Endothelial cell of umbilical vein (primary cell): ENCODE results near the gene PARVA. TPM values are rescaled to one million over a fixed set of nuclear protein-coding genes. Genes with fewer than 3 reads are reported as not detected.

Experiments
- BruUV-seq: library from RNA; stranded (reverse); fragments of 400-500 nt; replicated peaks from 2 replicates; lab custom pipeline; 2021; lab: Mats Ljungman, UMichigan
- CTCF ChIA-PET: fragments of 300-600, 350-600 bp; sonication (Branson Sonifier 250); formaldehyde crosslinking; loops from one replicate; lab custom pipeline; 2021; ENCODE audit warnings: antibody characterized with exemption, inconsistent platforms; lab: Charles Lee
- POLR2A ChIA-PET: fragments of 300-600, 350-600 bp; sonication (Branson Sonifier 250); formaldehyde crosslinking; loops from one replicate; lab custom pipeline; 2021; ENCODE audit warnings: antibody characterized with exemption, inconsistent platforms; lab: Charles Lee
- DNase-seq: peaks from one replicate; pipeline ENCODE4 v3.0.0-alpha.2; 2011; ENCODE audit warnings: low read depth, low spot score
- FAIRE-seq: peaks from 2 replicates; lab custom pipeline; 2011; peaks lifted over from hg19 to GRCh38; lab: Jason Lieb, UNC
- H2AFZ ChIP-seq: 2 replicates; pipeline ENCODE4 v1.6.0; 2012; ENCODE audit warnings: low read depth, low read length, control low read depth, inconsistent platforms
- H3K27ac ChIP-seq: 2 replicates; pipeline ENCODE4 v1.5.1; 2011; ENCODE audit warnings: low read depth, mild to moderate bottlenecking, control low read depth, low read length, moderate library complexity; ENCODE audit not compliant: insufficient read depth
- H3K27me3 ChIP-seq, 2 experiments: 2 replicates each; pipeline versions ENCODE4 v1.6.0 to v1.6.1; 2011; ENCODE audit warnings: low read length in 2 of 2, mixed read lengths in 1 of 2; ENCODE audit not compliant: control insufficient read depth in 2 of 2, insufficient read depth in 2 of 2
- H3K36me3 ChIP-seq, 2 experiments: 2 replicates in 1 of 2; 3 replicates in 1 of 2; pipeline ENCODE4 v1.5.1; 2011; ENCODE audit warnings: low read length in 2 of 2, mild to moderate bottlenecking in 1 of 2, moderate library complexity in 1 of 2; ENCODE audit not compliant: control insufficient read depth in 2 of 2, insufficient read depth in 2 of 2; ENCODE audit errors: extremely low read depth in 1 of 2
- H3K4me1 ChIP-seq: 3 replicates; pipeline ENCODE4 v1.5.1; 2011; ENCODE audit warnings: mild to moderate bottlenecking, low read length; ENCODE audit not compliant: control insufficient read depth, insufficient read depth; ENCODE audit errors: extremely low read depth
- H3K4me2 ChIP-seq: 2 replicates; pipeline ENCODE4 v1.6.1; 2011; ENCODE audit warnings: low read length, control low read depth, mixed read lengths; ENCODE audit not compliant: insufficient read depth
- H3K4me3 ChIP-seq, 3 experiments: fragments of 200-600 bp in 1 of 3; sonication (generic), shearing (Covaris generic) in 1 of 3; replicated peaks in 1 of 3; 2 replicates each; pipeline ENCODE4 v1.5.1; 2011 to 2016; ENCODE audit warnings: control low read depth in 3 of 3, low read length in 3 of 3, mild to moderate bottlenecking in 2 of 3, inconsistent platforms in 1 of 3, low read depth in 1 of 3, moderate library complexity in 1 of 3; ENCODE audit not compliant: insufficient read depth in 1 of 3
- H3K79me2 ChIP-seq: 2 replicates; pipeline ENCODE4 v1.6.0; 2012; ENCODE audit warnings: low read length, inconsistent platforms; ENCODE audit not compliant: control insufficient read depth, insufficient read depth
- H3K9ac ChIP-seq: replicated peaks from 2 replicates; pipeline ENCODE3; 2011; ENCODE audit warnings: low read length, control low read depth; ENCODE audit not compliant: insufficient read depth; ENCODE audit errors: extremely low read depth
- H3K9me1 ChIP-seq: replicated peaks from 3 replicates; pipeline ENCODE4 v1.6.0; 2011; ENCODE audit warnings: mild to moderate bottlenecking, low read length; ENCODE audit not compliant: control insufficient read depth, insufficient read depth; ENCODE audit errors: extremely low read depth
- H3K9me3 ChIP-seq: replicated peaks from 2 replicates; pipeline ENCODE4 v1.5.1; 2012; ENCODE audit warnings: low read length, inconsistent platforms; ENCODE audit not compliant: control insufficient read depth, insufficient read depth
- H4K20me1 ChIP-seq: replicated peaks from 2 replicates; pipeline ENCODE3; 2011; ENCODE audit warnings: mild to moderate bottlenecking, low read length; ENCODE audit not compliant: control insufficient read depth, insufficient read depth; ENCODE audit errors: extremely low read depth
- EZH2 ChIP-seq: IDR thresholded peaks from 2 replicates; pipeline ENCODE4 v1.6.1; 2012; ENCODE audit warnings: borderline replicate concordance, low read depth, mild to moderate bottlenecking, moderate library complexity, low read length, inconsistent platforms; ENCODE audit not compliant: severe bottlenecking
- FOS ChIP-seq: IDR thresholded peaks from 2 replicates; pipeline ENCODE4 v1.6.1; 2011; ENCODE audit warnings: mild to moderate bottlenecking, low read length, moderate library complexity, borderline replicate concordance; ENCODE audit not compliant: insufficient read depth
- GATA2 ChIP-seq: IDR thresholded peaks from 2 replicates; pipeline ENCODE4 v1.7.0; 2011; ENCODE audit warnings: low read depth, mild to moderate bottlenecking, moderate library complexity, mixed read lengths, low read length; ENCODE audit not compliant: insufficient read length, insufficient read depth
- JUN ChIP-seq: IDR thresholded peaks from 2 replicates; pipeline ENCODE4 v1.6.1; 2011; ENCODE audit warnings: borderline replicate concordance, low read depth; ENCODE audit not compliant: insufficient read length, insufficient read depth
- MYC ChIP-seq: IDR thresholded peaks from one replicate; pipeline ENCODE4 v1.6.1; 2011; ENCODE audit warnings: mild to moderate bottlenecking, low read depth, low read length
- POLR2A ChIP-seq: IDR thresholded peaks from 2 replicates; pipeline ENCODE4 v1.6.1; 2012; ENCODE audit warnings: low read depth, mild to moderate bottlenecking, control low read depth, low read length
- POLR2AphosphoS5 ChIP-seq: IDR thresholded peaks from 2 replicates; pipeline ENCODE4 v1.6.1; 2012; ENCODE audit warnings: low read depth, mild to moderate bottlenecking, control low read depth, low read length, moderate library complexity; ENCODE audit not compliant: insufficient read depth
- dilution Hi-C: fragments of 300-500 bp; cut with MboI; formaldehyde crosslinking; loops from one replicate; pipeline ENCODE4 v1.15.0; 2019; ENCODE audit warnings: low sequenced_read_pairs; ENCODE audit not compliant: extremely low pct_ligation_motif_present
- intact Hi-C: fragments of 100-400 bp; cut with micrococcal nuclease; formaldehyde crosslinking; loops from one replicate; pipeline ENCODE4 v1.10.0; 2022
- polyA plus RNA-seq, 4 experiments: library from polyadenylated mRNA; depleted of rRNA in 3 of 4; stranded (reverse) in 3 of 4; unstranded in 1 of 4; fragments of >200 nt; gene quantifications; 2 replicates each; pipeline versions ENCODE4 v1.2.1 to v1.2.3, GENCODE V29; 2011 to 2012; ENCODE audit warnings: missing spikeins in 1 of 4
- total RNA-seq: library from RNA; stranded (reverse); gene quantifications from 2 replicates; pipeline ENCODE4 v1.2.3, GENCODE V29; 2021
- TF ChIP-seq, protein P1 (sequence below): IDR thresholded peaks from 2 replicates; pipeline ENCODE4 v1.6.1; 2011; ENCODE audit not compliant: insufficient read depth, insufficient read length
- TF ChIP-seq, protein P2 (sequence below), 2 donors: IDR thresholded peaks; 1 replicate in 1 of 2; 2 replicates in 1 of 2; pipeline ENCODE4 v1.5.1; 2011; ENCODE audit warnings: low read length in 2 of 2, mild to moderate bottlenecking in 2 of 2, moderate library complexity in 2 of 2, control low read depth in 1 of 2, inconsistent platforms in 1 of 2, low read depth in 1 of 2; ENCODE audit not compliant: insufficient read depth in 1 of 2; ENCODE audit errors: extremely low read depth in 1 of 2

Gene PARVA
- total and polyA plus RNA-seq, 2 donors (not counting 3 experiments of a cell fraction or from before 2014, with no cell fraction given): 40.6 to 104 TPM

DNA sequence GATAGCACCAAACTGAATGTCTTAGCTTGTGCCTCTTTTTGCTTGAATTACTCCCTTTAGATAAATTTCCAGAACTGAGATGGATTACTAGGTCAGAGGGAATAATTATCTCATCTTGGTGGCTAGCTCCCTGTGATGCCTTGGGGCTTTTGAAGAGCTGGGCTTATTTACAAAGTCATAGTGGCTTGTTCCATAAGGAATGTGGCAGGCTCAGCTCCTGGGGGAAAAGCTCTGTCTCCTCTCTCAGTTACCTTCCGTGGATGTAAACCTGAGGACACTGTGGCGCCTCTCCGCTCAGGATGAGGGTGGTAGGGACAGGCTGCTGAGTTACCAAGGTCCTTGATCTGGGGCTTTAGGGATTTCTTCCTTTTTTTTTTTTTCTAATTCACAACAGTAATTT is 121.7 kb downstream of the PARVA start:
- no TSS peak for BruUV-seq
- H3K9me1 ChIP-seq: no peaks in the 10 kb centered on the region
- dilution Hi-C loops (no loop called here), intact Hi-C loops (no loop called here)
- H3K27me3 ChIP-seq: no peaks in the 10 kb centered on the region
- H3K79me2 ChIP-seq: no peaks in the 10 kb centered on the region
- DNase-seq: no peak
- H3K27ac ChIP-seq: no peak overlapping the region
- H3K4me1 ChIP-seq: no peaks in the 10 kb centered on the region
- H3K4me3 ChIP-seq: no peak overlapping the region
- no peak for FAIRE-seq
- ChIA-PET CTCF (no interaction called here), POLR2A (no interaction called here)
- H3K4me2 ChIP-seq: no peak overlapping the region
- TF ChIP-seq EZH2 (no peak), FOS (no peak)
- TF ChIP-seq, protein P1, sequence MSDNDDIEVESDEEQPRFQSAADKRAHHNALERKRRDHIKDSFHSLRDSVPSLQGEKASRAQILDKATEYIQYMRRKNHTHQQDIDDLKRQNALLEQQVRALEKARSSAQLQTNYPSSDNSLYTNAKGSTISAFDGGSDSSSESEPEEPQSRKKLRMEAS: no peak
- H3K9me3 ChIP-seq: no peaks in the 10 kb centered on the region
- H3K9ac ChIP-seq: no peak overlapping the region
- peaks cover 2 to 8% of the 10 kb centered on the region in 2 experiments for H3K36me3 ChIP-seq
- no peak overlapping the region for H2AFZ ChIP-seq
- H4K20me1 ChIP-seq: no peaks in the 10 kb centered on the region

DNA sequence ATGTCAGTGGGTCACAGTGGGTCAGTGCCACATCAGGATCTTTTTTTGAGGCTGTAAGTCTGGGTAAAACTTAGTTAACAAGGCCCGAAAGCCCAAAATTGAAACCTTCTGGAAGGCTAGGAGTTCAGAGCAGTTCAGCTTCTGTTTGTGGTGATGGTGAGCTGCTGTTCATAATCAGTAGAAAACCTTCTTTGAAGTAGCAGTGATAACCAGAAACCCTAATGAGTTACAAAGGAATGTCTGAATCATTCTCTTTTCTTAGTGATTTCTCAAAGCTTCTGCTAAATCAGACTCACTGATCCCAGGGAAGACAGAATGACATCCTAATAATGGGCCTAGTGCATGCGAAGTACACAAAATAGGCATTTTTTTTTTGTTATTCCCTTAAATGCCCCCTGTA is 124.7 kb downstream of the PARVA start:
- H3K9me3 ChIP-seq: no peaks in the 10 kb centered on the region
- H3K79me2 ChIP-seq: no peaks in the 10 kb centered on the region
- H3K4me2 ChIP-seq: no peak overlapping the region
- no peak overlapping the region for H3K9ac ChIP-seq
- no peaks in the 10 kb centered on the region for H3K27me3 ChIP-seq
- peaks cover 5 to 21% of the 10 kb centered on the region in 2 experiments for H3K36me3 ChIP-seq
- no peaks in the 10 kb centered on the region for H4K20me1 ChIP-seq
- ChIA-PET CTCF (no interaction called here), POLR2A (no interaction called here)
- no peak overlapping the region for H2AFZ ChIP-seq
- H3K4me1 ChIP-seq: no peaks in the 10 kb centered on the region
- intact Hi-C loops: loop anchor here (10.0 kb wide), 1 partner anchor 167 kb away; no protein-coding TSS in a partner anchor
- DNase-seq (no peak), FAIRE-seq (no peak)
- no peak overlapping the region for H3K27ac ChIP-seq
- H3K4me3 ChIP-seq: no peak overlapping the region
- BruUV-seq: no TSS peak
- dilution Hi-C loops: no loop called here
- TF ChIP-seq, protein P2, sequence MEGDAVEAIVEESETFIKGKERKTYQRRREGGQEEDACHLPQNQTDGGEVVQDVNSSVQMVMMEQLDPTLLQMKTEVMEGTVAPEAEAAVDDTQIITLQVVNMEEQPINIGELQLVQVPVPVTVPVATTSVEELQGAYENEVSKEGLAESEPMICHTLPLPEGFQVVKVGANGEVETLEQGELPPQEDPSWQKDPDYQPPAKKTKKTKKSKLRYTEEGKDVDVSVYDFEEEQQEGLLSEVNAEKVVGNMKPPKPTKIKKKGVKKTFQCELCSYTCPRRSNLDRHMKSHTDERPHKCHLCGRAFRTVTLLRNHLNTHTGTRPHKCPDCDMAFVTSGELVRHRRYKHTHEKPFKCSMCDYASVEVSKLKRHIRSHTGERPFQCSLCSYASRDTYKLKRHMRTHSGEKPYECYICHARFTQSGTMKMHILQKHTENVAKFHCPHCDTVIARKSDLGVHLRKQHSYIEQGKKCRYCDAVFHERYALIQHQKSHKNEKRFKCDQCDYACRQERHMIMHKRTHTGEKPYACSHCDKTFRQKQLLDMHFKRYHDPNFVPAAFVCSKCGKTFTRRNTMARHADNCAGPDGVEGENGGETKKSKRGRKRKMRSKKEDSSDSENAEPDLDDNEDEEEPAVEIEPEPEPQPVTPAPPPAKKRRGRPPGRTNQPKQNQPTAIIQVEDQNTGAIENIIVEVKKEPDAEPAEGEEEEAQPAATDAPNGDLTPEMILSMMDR (IDR thresholded peaks at IDR 0.05; ENCODE audit: extremely low read depth in 1 of 2, insufficient read depth in 1 of 2, low read depth in 1 of 2, low read length in 2 of 2): no peak
- TF ChIP-seq GATA2 (no peak), POLR2A (no peak), MYC (no peak), EZH2 (no peak), FOS (no peak), POLR2AphosphoS5 (no peak), JUN (no peak)
- TF ChIP-seq, protein P1: no peak
- H3K9me1 ChIP-seq: no peaks in the 10 kb centered on the region
